Astrocyte (in vitro differentiated cells and primary cell): ENCODE data around the gene CHTOP. TPM values are rescaled to one million over a fixed set of nuclear protein-coding genes. Genes with fewer than 3 reads are reported as not detected.

ENCODE experiments used
- DNase-seq: peaks from one replicate; pipeline ENCODE4 v3.0.0-alpha.2; 2010; ENCODE audit warnings: low read depth
- FAIRE-seq: peaks from 2 replicates; lab custom pipeline; 2011; peaks lifted over from hg19 to GRCh38; lab: Jason Lieb, UNC
- H2AFZ ChIP-seq: 2 replicates; pipeline ENCODE4 v1.6.0; 2012; ENCODE audit warnings: low read depth, low read length, inconsistent platforms
- H3K27ac ChIP-seq: 2 replicates; pipeline ENCODE4 v1.5.1; 2011; ENCODE audit warnings: low read depth, low read length, inconsistent platforms
- H3K27me3 ChIP-seq: 2 replicates; pipeline ENCODE4 v1.6.0; 2011; ENCODE audit warnings: low read length, inconsistent platforms; ENCODE audit not compliant: insufficient read depth
- H3K36me3 ChIP-seq: 2 replicates; pipeline ENCODE4 v1.5.1; 2011; ENCODE audit warnings: low read length, inconsistent platforms; ENCODE audit not compliant: insufficient read depth
- H3K4me1 ChIP-seq: 2 replicates; pipeline ENCODE4 v1.5.1; 2011; ENCODE audit warnings: low read length, inconsistent platforms; ENCODE audit not compliant: insufficient read depth
- H3K4me2 ChIP-seq: 2 replicates; pipeline ENCODE4 v1.6.0; 2012; ENCODE audit warnings: low read length, inconsistent platforms
- H3K4me3 ChIP-seq: 2 replicates; pipeline ENCODE4 v1.5.1; 2011; ENCODE audit warnings: low read depth, mild to moderate bottlenecking, low read length, inconsistent platforms; ENCODE audit not compliant: insufficient read depth
- H3K79me2 ChIP-seq: 2 replicates; pipeline ENCODE4 v1.6.0; 2012; ENCODE audit warnings: mild to moderate bottlenecking, low read length, inconsistent platforms; ENCODE audit not compliant: insufficient read depth
- H3K9ac ChIP-seq: 2 replicates; pipeline ENCODE4 v1.6.0; 2012; ENCODE audit warnings: mild to moderate bottlenecking, low read length, inconsistent platforms
- H3K9me3 ChIP-seq: 2 replicates; pipeline ENCODE4 v1.5.1; 2012; ENCODE audit warnings: low read depth, mild to moderate bottlenecking, low read length, inconsistent platforms; ENCODE audit not compliant: insufficient read depth
- H4K20me1 ChIP-seq: 2 replicates; pipeline ENCODE4 v1.6.0; 2012; ENCODE audit warnings: low read length, inconsistent platforms; ENCODE audit not compliant: insufficient read depth
- H3K27ac Mint-ChIP-seq: one replicate; pipeline ENCODE4 v1.8.0; 2021; ENCODE audit warnings: mild to moderate bottlenecking, mixed read lengths; ENCODE audit not compliant: unreplicated experiment
- H3K27me3 Mint-ChIP-seq: one replicate; pipeline ENCODE4 v1.8.0; 2021; ENCODE audit warnings: low read depth, mixed read lengths; ENCODE audit not compliant: unreplicated experiment
- H3K36me3 Mint-ChIP-seq: one replicate; pipeline ENCODE4 v1.8.0; 2021; ENCODE audit warnings: low read depth, mixed read lengths; ENCODE audit not compliant: unreplicated experiment
- H3K4me1 Mint-ChIP-seq: one replicate; pipeline ENCODE4 v1.8.0; 2021; ENCODE audit warnings: low read depth, mixed read lengths; ENCODE audit not compliant: unreplicated experiment
- H3K4me3 Mint-ChIP-seq: one replicate; pipeline ENCODE4 v1.8.0; 2021; ENCODE audit warnings: mild to moderate bottlenecking, moderate library complexity, mixed read lengths; ENCODE audit not compliant: unreplicated experiment
- H3K9me3 Mint-ChIP-seq: one replicate; pipeline ENCODE4 v1.8.0; 2021; ENCODE audit warnings: mild to moderate bottlenecking, mixed read lengths; ENCODE audit not compliant: unreplicated experiment
- EZH2 ChIP-seq: IDR thresholded peaks from 2 replicates; pipeline ENCODE4 v1.6.1; 2012; ENCODE audit warnings: mild to moderate bottlenecking, low read length, inconsistent platforms; ENCODE audit not compliant: insufficient read depth
- total RNA-seq: library from RNA; stranded (reverse); gene quantifications from 2 replicates; pipeline ENCODE4 v1.2.1, GENCODE V29; 2021
- TF ChIP-seq, protein P1 (sequence below): IDR thresholded peaks from 2 replicates; pipeline ENCODE4 v1.5.1; 2011; ENCODE audit warnings: low read depth, mild to moderate bottlenecking, inconsistent platforms, low read length, moderate library complexity; ENCODE audit not compliant: insufficient read depth

Gene CHTOP
- total RNA-seq, 1 donor from 2014 or later = 56.4 TPM

DNA sequence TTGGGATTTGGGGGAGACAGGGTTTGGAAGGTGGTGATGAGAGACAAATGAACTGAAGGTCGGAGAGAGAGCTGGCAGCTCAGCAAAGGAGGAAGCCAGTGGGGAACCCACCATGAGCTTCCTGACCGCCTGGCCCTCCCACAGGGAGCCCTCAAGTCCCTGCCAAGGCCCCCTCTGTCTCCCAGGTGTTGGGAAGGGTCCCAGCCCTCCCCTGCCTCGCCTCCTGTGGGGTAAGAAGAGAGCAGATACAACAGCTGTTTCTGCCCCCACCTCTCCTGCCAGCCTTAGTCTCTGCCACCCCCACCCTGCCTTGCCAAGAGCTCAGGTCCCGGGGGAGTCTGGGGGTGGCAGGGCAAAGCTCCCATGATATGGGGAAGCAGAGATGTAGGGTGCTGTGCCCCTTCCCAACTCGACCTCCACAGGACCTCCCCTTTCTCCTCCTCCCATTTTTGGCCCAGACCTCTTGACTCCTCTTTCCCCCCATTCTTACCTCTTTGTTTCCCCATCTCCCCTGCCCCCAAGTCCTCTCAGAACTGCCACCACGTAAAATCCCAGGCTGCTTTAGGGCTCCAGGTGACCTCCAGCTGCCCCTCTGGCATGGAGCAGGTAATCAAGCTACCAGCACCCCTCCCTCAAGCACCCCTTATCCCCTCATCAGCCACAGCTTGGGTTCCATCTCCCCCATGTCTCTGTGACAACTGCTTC, 5.1 kb upstream of the CHTOP start:
- Histone ChIP-seq H3K27ac (no peak overlapping the region), H3K79me2 (peaks cover 31% of the 10 kb centered on the region), H3K4me3 (no peak overlapping the region), H3K9me3 (no peaks in the 10 kb centered on the region), H3K4me1 (peaks cover 35% of the 10 kb centered on the region), H3K9ac (no peak overlapping the region), H3K4me2 (no peak overlapping the region), H2AFZ (no peak overlapping the region), H4K20me1 (peaks cover 10% of the 10 kb centered on the region), H3K36me3 (peaks cover 14% of the 10 kb centered on the region), H3K27me3 (no peaks in the 10 kb centered on the region)
- Mint-ChIP-seq H3K27me3 (no peaks in the 10 kb centered on the region), H3K36me3 (peaks cover 6% of the 10 kb centered on the region), H3K4me1 (peaks cover 43% of the 10 kb centered on the region), H3K9me3 (no peaks in the 10 kb centered on the region), H3K27ac (no peak overlapping the region), H3K4me3 (peak overlapping the region; percentile 41)
- TF ChIP-seq, protein P1, sequence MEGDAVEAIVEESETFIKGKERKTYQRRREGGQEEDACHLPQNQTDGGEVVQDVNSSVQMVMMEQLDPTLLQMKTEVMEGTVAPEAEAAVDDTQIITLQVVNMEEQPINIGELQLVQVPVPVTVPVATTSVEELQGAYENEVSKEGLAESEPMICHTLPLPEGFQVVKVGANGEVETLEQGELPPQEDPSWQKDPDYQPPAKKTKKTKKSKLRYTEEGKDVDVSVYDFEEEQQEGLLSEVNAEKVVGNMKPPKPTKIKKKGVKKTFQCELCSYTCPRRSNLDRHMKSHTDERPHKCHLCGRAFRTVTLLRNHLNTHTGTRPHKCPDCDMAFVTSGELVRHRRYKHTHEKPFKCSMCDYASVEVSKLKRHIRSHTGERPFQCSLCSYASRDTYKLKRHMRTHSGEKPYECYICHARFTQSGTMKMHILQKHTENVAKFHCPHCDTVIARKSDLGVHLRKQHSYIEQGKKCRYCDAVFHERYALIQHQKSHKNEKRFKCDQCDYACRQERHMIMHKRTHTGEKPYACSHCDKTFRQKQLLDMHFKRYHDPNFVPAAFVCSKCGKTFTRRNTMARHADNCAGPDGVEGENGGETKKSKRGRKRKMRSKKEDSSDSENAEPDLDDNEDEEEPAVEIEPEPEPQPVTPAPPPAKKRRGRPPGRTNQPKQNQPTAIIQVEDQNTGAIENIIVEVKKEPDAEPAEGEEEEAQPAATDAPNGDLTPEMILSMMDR = no peak
- no peak for TF ChIP-seq EZH2
- DNase-seq (no peak), FAIRE-seq (no peak)

DNA sequence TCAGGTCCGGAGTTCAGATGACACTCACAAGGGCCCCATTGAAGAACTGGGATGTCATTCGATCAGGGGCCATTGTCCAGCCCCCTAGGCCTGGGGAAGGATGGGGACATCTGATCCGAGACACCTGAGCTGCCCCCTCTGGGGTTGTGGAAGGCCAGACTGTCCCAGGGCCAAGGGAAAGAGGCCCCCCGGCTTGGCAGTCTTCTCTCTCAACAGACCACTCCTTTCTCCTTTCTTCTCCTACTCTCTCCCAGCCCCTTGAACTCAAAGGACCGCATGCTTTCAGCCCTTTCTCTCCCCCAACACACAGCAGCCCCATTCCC, 4.6 kb upstream of the CHTOP start:
- H3K9me3 Mint-ChIP-seq = no peaks in the 10 kb centered on the region
- Histone ChIP-seq H3K79me2 (peaks cover 27% of the 10 kb centered on the region), H3K9ac (no peak overlapping the region), H2AFZ (no peak overlapping the region), H4K20me1 (peaks cover 8% of the 10 kb centered on the region), H3K36me3 (peaks cover 9% of the 10 kb centered on the region), H3K4me2 (no peak overlapping the region), H3K9me3 (no peaks in the 10 kb centered on the region), H3K27me3 (no peaks in the 10 kb centered on the region), H3K4me1 (peaks cover 35% of the 10 kb centered on the region), H3K27ac (no peak overlapping the region), H3K4me3 (no peak overlapping the region)
- TF ChIP-seq, protein P1 = no peak
- TF ChIP-seq EZH2 = no peak
- peaks cover 6% of the 10 kb centered on the region for H3K36me3 Mint-ChIP-seq
- no peak for FAIRE-seq
- peak overlapping the region; percentile 41 for H3K4me3 Mint-ChIP-seq
- H3K27me3 Mint-ChIP-seq = no peaks in the 10 kb centered on the region
- H3K4me1 Mint-ChIP-seq = peaks cover 38% of the 10 kb centered on the region
- H3K27ac Mint-ChIP-seq = peak overlapping the region; percentile 83
- DNase-seq = no peak

DNA sequence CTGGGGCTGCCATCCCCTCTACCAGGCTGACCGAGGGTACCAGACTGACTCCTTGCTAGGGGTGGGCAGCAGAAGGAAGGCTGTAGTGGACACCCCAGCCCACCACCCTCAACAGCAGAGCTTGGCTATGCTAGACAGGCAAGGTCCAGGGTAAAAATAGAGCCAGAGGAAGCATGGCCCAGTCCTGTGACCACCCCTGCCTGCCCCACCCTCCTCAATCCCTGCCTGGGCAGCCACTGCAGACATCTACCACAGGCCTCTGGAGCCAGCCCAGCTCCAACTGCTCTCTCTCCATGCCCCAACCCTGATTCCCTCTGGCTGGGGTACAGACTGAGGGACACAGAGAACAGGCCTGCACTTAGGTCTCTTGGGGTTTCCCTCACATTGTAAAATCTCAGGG, 3.9 kb upstream of the CHTOP start:
- Histone ChIP-seq H3K4me1 (peaks cover 34% of the 10 kb centered on the region), H3K27ac (no peak overlapping the region), H3K9ac (no peak overlapping the region), H2AFZ (no peak overlapping the region), H3K9me3 (no peaks in the 10 kb centered on the region), H4K20me1 (peaks cover 12% of the 10 kb centered on the region), H3K36me3 (peaks cover 8% of the 10 kb centered on the region), H3K4me3 (no peak overlapping the region), H3K27me3 (no peaks in the 10 kb centered on the region), H3K79me2 (peaks cover 29% of the 10 kb centered on the region), H3K4me2 (no peak overlapping the region)
- Mint-ChIP-seq H3K27ac (no peak overlapping the region), H3K9me3 (no peaks in the 10 kb centered on the region), H3K27me3 (no peaks in the 10 kb centered on the region), H3K4me3 (no peak overlapping the region), H3K4me1 (peaks cover 36% of the 10 kb centered on the region), H3K36me3 (peaks cover 5% of the 10 kb centered on the region)
- FAIRE-seq (no peak), DNase-seq (no peak)
- TF ChIP-seq, protein P1 = no peak
- TF ChIP-seq EZH2 = no peak
